Psoas muscle (tissue), 8 donors: Measurements from ENCODE around the gene REPIN1. TPM values are rescaled to one million over a fixed set of nuclear protein-coding genes. Genes with fewer than 3 reads are reported as not detected.
A peak's percentile ranks its signal among the peaks of the same experiment; 100 is the strongest.

Experiments
- ATAC-seq, 4 donors: fragments of 200-7000 bp; cut with Tn5 transposase; one replicate each; pipeline ENCODE4 v1.9.1; 2020; ENCODE audit warnings: moderate library complexity in 3 of 4, mild to moderate bottlenecking in 2 of 4
- DNase-seq, 2 donors: peaks; one replicate each; pipeline ENCODE4 v3.0.0-alpha.2; 2020
- H3K27ac ChIP-seq: fragments of 200-600 bp; one replicate; pipeline ENCODE4 v1.8.0; 2022
- H3K27me3 ChIP-seq, 3 donors: fragments of 200-600 bp in 1 of 3; one replicate each; pipeline versions ENCODE4 v1.6.1 to v1.8.0; 2013 to 2022; ENCODE audit warnings: low read length in 2 of 3, mild to moderate bottlenecking in 2 of 3, moderate library complexity in 1 of 3; ENCODE audit not compliant: insufficient read depth in 3 of 3
- H3K36me3 ChIP-seq, 2 donors: fragments of 200-600 bp in 1 of 2; one replicate each; pipeline versions ENCODE4 v1.6.1 to v1.8.0; 2013 to 2022; ENCODE audit warnings: low read depth in 1 of 2, mild to moderate bottlenecking in 1 of 2, moderate library complexity in 1 of 2; ENCODE audit not compliant: insufficient read depth in 1 of 2
- H3K4me1 ChIP-seq: fragments of 200-600 bp; one replicate; pipeline ENCODE4 v1.8.0; 2022
- H3K4me3 ChIP-seq: fragments of 200-600 bp; one replicate; pipeline ENCODE4 v1.8.0; 2022; ENCODE audit warnings: mild to moderate bottlenecking
- H3K9me3 ChIP-seq: fragments of 200-600 bp; one replicate; pipeline ENCODE4 v1.8.0; 2022
- CTCF ChIP-seq: fragments of 200-600 bp; IDR thresholded peaks from one replicate; pipeline ENCODE4 v1.8.0; 2022; ENCODE audit warnings: antibody characterized with exemption
- WGBS, 3 donors: extraction: QIAGEN DNeasy Blood & Tissue Kit; methylation state at CpG; one replicate each; pipeline versions ENCODE4 v1.1.6 to v1.1.7; 2013; 5-methylcytosine and 5-hydroxymethylcytosine counted together
- intact Hi-C, 2 donors: fragments of 100-400 bp; cut with DNase I; formaldehyde crosslinking; loops; one replicate each; pipeline versions ENCODE4 v1.11.0 to v1.14.2; 2022
- polyA plus RNA-seq, 3 donors: library from polyadenylated mRNA; stranded (reverse); fragments of 200-250 nt; gene quantifications; one replicate each; pipeline ENCODE4 v1.2.3, GENCODE V29; 2013
- total RNA-seq, 4 donors: library from RNA; stranded (reverse); fragmentation: NEBNext Ultra II Directional in 2 of 4; extraction: Animal tissue kit (Norgen Biotek cat#: 25700) in 2 of 4; gene quantifications; one replicate each; pipeline versions ENCODE4 v1.2.1 to v1.2.4, GENCODE V29; 2021 to 2023
- donor health status: healthy with polysubstance abuse.
- donor health status: DM: no; HTN: no; CAD: no; lungs with moderate emphysema.
- donor health status: Bipolar disorder and iron deficiency.
- donor health status: healthy.
- donor health status: DM: yes; HTN: yes; CAD: no.
- donor health status: DM: no; HTN: no; CAD: no.
- donor health status: DM: no; HTN: no; CAD: no.
- donor health status: DM: yes; HTN: yes; CAD: no.

Gene REPIN1
- total and polyA plus RNA-seq, 7 donors = 80.2 to 212 (median 129) TPM

GRCh38 chr7:150398965-150399320 lies 30.3 kb downstream of the REPIN1 start:
- 25 to 36% (median 34%) methylated on average over 2 of the region's 2 CpGs for WGBS, 3 donors
- ATAC-seq = peak in 3 of 4 donors; percentile 13 to 29 (median 19)
- DNase-seq = no peak
- Histone ChIP-seq H3K4me1 (no peaks in the 10 kb centered on the region), H3K27ac (no peak overlapping the region), H3K27me3 (no peaks in the 10 kb centered on the region), H3K36me3 (no peaks in the 10 kb centered on the region), H3K9me3 (no peaks in the 10 kb centered on the region), H3K4me3 (no peak overlapping the region)
- intact Hi-C loops = loop anchor here in 1 of 2 donors (5.0 kb wide), 1 partner anchor 37 kb away; no protein-coding TSS in a partner anchor
- TF ChIP-seq CTCF = no peak

- TF ChIP-seq CTCF = no peak
- DNase-seq (no peak), ATAC-seq (no peak)
- intact Hi-C loops = loop anchor here in 1 of 2 donors (5.0 kb wide), 1 partner anchor 37 kb away; no protein-coding TSS in a partner anchor
- Histone ChIP-seq H3K27me3 (no peaks in the 10 kb centered on the region), H3K36me3 (no peaks in the 10 kb centered on the region), H3K9me3 (no peaks in the 10 kb centered on the region), H3K4me1 (peaks cover 4% of the 10 kb centered on the region), H3K4me3 (no peak overlapping the region), H3K27ac (no peak overlapping the region)
- WGBS, 3 donors = 82 to 86% (median 83%) methylated on average over 15 of the region's 15 CpGs
Measured at GRCh38 chr7:150399421-150400007, 30.9 kb downstream of the REPIN1 start.

GRCh38 chr7:150400008-150400787 lies 31.6 kb downstream of the REPIN1 start:
- DNase-seq (no peak), ATAC-seq (no peak)
- H3K9me3 ChIP-seq = no peaks in the 10 kb centered on the region
- WGBS, 3 donors = 71 to 78% (median 74%) methylated on average over 11 of the region's 11 CpGs
- no peak overlapping the region for H3K4me3 ChIP-seq
- no peaks in the 10 kb centered on the region for H3K36me3 ChIP-seq
- H3K27ac ChIP-seq = no peak overlapping the region
- H3K4me1 ChIP-seq = peaks cover 4% of the 10 kb centered on the region
- TF ChIP-seq CTCF = no peak
- H3K27me3 ChIP-seq = no peaks in the 10 kb centered on the region
- intact Hi-C loops = no loop called here

GRCh38 chr7:150400788-150401423 lies 32.3 kb downstream of the REPIN1 start:
- DNase-seq (no peak), ATAC-seq (no peak)
- H3K4me3 ChIP-seq = no peak overlapping the region
- no peak overlapping the region for H3K27ac ChIP-seq
- no peak for TF ChIP-seq CTCF
- peaks cover 4% of the 10 kb centered on the region for H3K4me1 ChIP-seq
- intact Hi-C loops = no loop called here
- H3K27me3 ChIP-seq = no peaks in the 10 kb centered on the region
- H3K36me3 ChIP-seq = no peaks in the 10 kb centered on the region
- H3K9me3 ChIP-seq = no peaks in the 10 kb centered on the region
- 80 to 86% (median 83%) methylated on average over 15 of the region's 15 CpGs for WGBS, 3 donors
